GM21825 (cell line): ENCODE results near the gene EEF1A2.

ENCODE experiments used
- ATAC-seq: cut with Tn5 transposase; IDR thresholded peaks from one replicate; pipeline ENCODE4 v1.9.1; 2021; ENCODE audit warnings: mild to moderate bottlenecking, moderate library complexity; ENCODE audit not compliant: unreplicated experiment

EEF1A2 gene

DNA sequence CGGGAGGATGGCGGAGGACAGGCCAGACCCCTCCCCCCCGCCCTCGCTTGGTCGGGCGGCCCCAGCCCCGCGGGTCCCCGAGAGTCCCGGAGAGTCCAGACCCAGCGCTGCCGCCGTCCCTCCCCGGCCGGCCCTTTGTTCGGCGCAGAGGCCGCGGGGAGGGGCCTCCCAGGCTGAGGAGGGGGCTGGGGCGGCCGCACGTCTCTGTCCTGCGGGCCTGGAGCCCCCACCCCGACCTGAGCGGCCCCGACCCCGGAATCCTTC is 27.2 kb downstream of the EEF1A2 start:
- no peak for ATAC-seq

DNA sequence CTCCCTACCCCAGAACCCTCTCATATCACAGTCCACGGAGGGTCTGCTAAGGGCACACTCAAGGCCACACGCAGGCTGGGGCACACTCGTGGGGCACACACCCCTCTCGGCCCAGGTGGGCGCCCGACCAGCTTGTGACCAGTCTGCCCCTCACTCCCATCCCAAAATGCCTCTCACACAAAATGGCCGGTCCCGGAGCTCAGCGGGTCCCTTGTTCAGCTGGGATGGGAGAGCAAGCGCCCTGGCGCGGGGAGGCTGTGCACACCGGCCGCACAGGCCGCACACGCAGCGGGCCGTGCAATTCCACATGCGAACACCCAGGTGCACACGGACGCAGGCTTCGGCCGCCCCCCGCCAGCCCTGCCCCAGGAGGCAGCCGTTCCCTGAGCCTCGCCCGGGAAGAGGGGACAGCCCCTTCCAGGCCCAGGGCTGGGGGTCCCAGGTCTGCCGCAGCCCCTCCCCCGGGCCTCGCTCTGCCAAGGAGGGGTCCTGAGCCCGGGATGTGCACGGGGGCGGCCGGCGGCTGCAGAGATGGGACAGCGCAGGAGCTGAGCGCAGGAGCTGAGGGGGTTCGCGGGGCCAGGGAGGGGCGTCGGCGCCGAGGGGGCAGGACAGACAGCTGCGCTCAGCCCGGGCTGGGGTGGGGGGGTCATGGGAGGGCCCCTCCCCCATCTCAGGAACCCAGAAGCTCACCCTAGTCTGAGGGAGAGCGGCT is 27.7 kb downstream of the EEF1A2 start:
- no peak for ATAC-seq

DNA sequence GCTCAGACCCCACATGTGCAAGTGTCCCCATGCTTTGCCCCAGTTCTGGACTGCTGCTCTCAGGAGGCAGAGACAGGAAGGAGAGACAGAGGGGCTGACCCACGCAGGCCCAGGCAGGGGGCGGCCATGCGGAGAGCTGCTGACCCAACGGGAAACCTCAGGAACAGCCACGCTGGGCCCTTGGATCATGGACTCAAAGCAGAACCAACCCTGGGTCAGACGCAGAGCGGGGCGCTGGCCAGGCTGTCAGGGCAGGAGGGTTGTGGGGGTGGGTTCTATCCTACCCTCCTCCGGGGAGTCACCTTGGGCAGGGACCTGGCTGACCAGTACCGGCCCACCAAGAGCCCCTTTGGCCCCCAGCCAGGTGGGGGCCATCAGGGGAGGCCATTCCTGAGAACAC is 28.5 kb downstream of the EEF1A2 start:
- no peak for ATAC-seq

DNA sequence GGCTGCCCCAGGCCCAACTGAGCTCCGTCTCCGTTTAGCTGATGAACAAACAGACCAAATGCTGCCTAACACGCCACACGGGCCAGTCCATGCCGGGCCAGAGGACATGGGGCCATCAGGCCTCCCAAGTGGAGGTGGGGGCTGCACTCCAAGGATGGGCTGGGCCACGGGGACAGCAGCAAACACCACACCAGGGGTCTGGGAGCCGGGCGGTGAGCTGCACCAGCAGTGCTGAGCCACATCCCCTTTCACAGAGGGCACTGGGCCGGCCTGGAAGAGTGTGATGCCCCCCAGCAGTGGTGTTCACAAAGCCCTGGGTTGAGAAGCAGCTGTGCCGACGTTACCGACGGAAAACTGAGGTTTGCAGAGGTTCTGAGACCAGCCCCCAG is 29.2 kb downstream of the EEF1A2 start:
- no peak for ATAC-seq

DNA sequence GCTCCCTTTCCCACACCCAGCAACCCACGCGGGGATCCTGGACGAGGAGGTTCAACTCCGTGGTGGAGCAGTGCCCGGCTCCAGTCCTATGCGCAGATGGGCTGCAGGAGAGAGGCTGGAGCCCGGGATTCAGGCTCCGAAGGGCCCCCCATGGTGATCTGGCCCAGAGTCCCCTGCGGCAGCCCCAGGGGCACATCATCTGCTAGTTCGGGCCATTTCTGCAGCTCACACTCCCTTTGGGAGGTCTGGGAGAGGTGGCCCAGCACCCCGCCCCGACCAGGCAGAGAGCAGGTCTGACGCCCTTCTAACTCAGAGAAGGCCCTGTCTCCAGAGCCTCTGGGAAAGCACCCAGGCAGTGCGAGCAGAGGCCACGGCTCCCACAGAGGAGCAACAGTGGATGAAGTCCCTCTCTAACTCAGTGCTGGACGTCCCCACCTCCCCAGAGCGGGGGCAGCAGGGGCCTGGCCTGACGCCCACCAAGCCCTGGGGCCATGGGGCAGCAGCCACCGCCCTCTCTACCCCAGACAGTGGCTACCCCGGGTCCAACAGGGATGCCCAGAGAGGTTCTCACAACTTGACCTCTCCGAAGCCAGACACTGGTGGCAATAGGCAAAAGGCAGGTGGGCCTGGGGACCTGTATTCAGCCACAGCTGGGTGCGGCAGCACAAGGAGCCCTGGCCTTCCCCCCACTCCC is 29.7 kb downstream of the EEF1A2 start:
- ATAC-seq: no peak

DNA sequence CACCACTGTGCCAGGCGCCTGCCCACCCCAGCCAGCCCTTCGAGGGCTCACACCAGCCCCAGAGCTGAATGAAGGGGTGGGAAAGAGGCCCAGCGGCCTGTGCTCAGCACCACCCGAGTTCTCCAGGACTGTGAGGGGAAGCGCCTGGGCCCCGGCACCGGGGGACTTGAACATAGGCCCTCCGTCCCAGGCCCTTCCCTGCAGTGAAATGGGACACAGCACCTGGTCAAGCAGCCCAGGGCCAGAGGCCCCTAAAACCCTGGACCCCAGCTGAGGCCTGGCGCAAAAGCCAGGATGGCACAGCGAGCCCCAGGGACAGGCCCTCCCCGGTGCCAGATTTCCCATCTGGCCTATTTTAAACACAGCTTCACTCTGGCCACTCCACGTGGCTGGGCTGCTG is 30.5 kb downstream of the EEF1A2 start:
- ATAC-seq: no peak

DNA sequence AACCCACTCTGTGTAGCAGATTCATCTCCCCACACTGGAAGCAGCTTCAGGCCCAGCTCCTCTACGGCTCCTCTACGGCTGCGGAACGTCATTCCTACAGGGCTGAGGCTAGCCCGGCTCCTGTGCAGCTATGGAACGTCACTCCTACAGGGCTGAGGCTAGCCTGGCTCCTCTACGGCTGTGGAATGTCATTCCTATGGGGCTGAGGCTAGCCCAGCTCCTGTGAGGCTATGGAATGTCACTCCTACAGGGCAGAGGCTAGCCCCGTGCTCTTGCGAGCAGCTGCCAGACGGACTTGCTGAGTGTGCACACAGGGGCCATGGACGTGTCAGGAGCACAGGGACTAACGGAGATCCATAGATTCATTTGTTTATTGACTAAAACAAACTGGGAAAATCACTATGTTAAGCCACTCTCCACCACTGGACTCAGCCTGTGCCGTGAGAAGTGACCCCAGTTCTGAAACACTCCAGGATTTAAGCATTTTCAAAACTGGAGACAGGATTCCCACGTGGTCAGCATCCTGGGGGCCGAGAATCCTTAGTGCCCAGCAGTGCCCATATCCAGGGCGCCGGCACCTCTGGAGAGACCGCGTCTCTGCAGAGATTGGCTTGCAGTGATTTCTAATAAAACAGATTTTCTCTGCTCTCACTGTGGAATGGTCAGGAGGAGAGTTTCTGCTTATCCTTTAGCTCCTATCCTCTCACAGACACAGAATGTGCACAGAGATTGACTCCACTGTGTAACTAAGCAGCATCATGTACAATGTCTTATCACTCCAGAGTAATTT is 31.4 kb downstream of the EEF1A2 start:
- ATAC-seq: no peak

DNA sequence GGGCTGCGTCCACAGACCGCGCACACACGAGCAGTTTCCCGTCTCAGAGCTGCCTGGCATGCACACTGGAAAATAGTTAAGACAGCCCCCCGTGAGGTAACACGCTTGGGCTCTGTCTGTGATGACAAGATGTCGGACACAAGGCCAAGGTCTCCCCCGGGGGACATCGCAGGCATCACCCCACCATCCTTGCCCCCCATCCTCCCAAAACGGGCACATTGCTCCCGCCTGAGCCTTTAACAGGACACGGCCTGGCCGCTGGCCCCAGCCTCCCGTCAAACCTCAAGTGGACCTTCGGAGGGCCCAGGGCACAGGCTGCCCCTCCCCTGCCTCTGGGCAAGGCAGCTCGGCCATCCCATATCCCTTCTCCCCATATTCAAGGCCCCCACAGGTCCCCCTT is 32.0 kb downstream of the EEF1A2 start:
- ATAC-seq: no peak

DNA sequence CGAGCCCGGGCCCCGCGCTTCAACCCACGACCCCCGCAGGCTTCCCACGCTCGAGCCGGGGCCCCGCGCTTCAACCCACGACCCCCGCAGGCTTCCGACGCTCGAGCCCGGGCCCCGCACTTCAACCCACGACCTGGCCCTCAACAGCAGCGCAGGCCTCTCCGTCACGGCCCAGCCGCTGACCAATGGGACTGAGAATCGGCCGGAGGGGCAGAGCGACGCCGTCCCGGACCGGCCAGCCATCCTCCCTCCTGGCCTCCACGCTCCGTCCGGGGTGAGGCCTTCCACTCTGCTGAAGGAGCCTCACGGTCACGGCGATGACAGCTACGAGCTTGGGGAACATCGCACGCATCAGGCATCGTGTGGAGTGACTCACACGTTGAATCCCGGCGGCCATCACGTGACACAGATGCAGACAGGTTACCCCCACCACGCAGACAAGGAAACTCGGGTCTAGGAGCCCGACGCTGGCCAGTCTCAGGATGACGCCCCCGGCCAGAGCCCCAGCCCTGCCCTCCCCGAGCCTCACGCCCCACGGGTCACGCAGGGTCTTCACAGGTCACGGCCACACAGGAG is 32.5 kb downstream of the EEF1A2 start:
- ATAC-seq: no peak

DNA sequence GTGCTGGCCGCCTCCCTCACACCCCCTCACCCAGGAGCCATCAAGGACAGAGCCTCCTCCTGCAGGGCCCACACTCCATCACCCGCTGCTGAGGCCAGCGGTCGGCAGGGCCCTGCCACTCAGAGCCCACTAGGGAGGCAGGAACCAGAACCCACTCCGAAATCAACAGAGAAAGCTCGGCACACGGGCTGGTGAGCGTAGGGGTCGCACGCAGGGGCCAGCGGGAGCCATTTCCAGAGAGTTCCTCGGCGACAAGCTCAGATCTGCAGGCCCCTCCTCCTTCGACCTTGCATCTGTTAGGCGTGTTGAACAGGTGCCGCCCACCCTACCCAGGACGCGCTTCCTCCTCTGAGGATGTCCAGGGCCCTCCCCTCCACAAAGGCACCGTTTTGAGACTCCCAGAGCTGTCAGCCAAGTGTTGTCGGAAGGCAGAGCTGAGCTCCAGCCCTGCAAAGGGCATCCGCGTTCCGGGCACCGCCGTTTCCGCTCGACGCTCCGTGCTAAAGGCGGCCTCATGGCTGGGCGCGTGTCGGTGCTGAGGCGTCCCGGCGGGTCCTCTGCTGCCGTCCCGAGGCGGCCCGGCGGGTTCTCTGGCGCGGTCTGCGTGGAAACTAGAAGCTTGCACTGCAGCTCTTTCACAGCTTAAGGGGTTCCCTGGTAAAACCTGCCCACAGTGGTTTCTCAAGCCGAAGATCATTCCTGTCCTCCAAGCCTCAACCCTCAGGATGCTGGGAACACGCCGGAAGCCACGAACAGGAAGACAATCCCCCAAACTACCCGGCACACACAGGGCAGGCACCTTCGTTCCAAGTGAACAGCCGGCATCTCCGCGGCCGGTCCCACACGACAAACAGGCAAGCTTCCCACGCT is 33.3 kb downstream of the EEF1A2 start:
- ATAC-seq: no peak

DNA sequence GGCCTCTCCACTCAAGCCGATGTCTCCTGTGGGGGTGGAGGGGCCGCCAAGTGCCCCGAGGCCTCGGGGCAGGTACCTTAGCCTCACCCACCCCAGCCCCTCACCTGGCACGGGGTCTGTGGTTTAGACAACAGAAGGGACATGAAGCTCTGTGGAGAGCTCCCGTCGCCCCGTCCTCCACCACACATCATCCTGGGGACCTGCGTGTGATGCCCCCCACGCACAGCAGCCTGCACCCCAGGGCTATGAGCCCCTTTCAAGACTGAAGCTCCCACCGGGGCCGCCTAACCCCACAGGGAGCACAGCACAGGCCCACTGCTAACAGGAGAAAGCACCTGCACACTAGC is 34.6 kb downstream of the EEF1A2 start:
- no peak for ATAC-seq

DNA sequence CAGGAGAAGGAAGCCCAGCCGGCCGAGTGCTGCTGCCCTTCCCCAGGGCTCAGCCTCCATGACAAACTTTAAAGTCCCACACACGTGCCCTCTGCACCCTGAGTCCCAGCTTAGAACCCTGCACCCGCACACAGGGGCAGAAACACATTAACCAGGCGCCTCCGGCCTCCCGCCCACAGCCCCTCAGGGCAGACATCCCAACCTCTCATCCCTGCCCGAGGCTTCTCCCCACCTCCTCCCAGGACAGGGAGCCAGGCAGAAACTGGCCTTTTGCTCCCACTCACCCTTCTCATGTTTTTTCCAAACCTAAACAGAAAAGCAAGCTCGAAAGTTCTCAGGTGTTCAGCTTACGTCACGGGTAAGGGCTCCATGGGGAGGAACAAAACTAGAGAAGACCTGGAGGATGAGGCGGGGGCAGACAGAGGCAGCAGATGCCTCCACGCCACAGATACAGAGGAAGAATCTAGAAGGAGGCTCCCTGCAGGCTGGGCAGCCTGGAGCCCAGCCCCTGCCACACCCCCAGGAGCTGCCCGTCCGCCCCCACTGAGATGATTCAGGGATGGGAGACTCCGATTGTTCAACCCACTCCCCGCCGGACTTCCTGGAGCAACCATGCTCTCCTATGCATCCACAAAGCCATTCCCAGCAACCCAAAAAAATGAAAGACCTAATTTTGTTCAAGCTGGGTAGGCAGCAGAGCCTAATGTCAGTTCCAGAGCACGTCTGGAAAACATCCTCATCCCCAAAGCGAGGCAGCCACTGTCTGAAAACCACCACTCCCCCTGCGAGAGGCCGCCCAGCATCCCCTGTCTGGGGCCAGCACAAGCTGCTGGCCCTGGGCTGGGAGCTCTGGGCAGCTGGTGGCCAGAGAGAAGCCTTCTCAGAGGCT is 35.2 kb downstream of the EEF1A2 start:
- no peak for ATAC-seq

DNA sequence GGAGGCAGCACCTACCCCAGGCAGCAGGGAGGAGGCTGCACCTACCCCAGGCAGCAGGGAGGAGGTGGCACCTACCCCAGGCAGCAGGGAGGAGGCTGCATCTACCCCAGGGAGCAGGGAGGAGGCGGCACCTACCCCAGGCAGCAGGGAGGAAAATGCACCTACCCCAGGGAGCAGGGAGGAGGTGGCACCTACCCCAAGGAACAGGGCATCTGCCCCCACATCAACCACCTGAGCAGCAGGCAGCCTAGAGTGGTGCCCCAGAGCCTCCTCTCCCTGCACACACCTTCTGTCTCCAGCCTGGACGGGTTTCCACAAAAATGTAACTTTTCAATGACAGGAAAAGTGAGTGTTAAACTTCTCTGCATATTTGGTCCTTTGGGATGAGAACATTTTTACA is 36.6 kb downstream of the EEF1A2 start:
- ATAC-seq: no peak

DNA sequence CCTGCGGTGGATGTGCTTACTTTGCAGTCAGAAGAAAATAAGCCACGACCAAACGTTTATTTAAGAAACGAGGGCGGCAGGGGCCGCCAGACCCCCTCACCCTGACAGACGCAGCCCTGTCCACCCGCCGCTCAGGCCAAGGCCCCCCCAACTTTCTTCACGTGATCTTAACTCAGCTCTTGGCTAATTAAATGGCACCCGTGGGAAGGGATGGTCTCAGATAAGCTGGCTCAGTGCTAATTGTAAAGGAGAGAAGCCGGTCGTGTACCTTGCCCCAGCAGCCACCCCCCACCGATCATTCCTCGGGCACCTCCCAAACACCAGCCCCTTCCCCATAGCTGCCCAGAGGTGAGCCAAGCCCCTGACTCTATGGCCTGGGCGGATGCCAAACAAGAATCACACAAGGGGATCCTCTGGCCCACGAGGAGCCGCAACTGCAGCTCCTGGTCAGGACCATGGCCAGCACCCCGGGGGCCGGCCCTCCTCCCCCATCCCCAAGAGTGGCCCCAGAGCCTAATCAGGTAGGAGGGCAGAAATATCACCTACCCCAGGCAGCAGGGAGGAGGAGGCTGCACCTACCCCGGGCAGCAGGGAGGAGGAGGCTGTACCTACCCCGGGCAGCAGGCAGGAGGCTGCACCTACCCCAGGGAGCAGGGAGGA is 37.6 kb downstream of the EEF1A2 start:
- no peak for ATAC-seq

DNA sequence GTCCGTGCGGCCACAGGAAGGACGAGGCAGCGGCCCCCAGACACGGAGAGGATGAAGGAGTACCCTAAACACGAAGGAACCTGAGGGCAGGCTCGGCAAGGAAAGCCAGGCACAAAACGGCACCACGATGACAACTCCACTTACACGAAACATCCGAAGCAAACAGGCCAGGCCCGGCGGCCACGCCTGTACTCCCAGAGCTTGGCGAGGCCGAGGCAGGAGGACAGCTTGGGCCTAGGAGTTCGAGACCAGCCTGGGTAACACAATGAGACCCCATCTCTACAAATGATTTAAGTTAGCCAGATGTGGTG is 39.9 kb downstream of the EEF1A2 start:
- no peak for ATAC-seq

DNA sequence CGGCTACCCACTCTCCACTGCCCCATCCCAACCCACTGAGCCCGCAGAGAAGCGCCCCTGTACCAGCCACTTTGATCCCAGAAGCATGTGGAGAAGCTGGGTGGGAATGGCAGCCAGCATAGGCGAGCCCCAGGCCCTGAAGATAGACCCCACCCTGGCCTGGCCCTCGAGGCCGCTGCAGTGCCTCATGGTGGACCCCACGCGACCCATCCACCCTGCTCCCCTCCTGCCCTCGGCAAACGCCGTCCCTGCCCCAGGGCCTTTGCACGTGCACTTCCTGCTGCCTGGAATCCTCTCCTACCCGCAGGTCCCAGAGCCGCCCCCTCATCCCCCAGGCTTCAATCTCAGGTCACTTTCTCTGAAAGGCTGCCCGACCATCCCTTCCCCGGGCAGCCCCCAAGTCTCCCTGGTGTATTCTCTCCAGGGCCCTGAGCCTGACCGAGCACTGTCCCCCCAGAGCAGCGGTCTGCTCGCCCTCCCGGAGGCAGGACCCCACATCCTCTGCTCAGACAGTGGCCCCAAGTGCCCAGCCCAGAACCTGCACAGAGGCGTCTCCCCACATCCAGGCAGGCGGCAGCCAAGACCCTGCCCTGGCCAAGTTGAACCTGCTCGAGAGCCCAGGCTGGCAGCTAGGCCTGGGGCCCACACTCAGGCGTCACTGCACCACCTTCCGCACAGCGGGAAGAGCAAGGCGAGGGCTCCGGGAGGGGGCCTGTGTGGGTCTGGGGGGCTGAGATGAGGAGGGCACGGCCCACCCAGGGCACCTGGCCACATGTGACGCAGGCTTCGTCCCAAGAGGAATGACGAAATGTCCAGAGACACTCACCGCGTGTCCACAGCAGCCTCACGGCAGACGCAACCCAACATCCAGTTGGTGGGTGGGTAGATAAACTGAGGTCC is 40.5 kb downstream of the EEF1A2 start:
- no peak for ATAC-seq

DNA sequence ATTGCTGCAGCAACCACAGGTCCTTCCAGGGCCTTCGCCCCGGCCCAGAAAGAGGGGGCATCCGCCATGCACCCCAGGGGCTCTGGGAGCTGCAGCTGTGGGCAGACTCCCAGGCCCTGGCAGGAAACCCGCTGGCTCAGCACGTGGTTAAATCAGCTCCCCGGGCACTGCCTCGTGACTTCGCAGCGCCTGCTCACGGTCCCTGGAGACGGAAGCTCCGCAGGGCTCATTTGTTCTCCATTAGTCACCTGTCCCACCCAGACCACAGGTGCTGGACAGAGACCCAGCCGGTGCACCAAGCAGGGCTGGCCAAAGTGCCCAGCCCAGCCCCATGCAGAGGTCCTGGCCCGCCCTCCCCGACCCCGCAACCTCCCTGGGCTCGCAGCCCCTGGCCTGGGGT is 41.1 kb downstream of the EEF1A2 start:
- ATAC-seq: no peak

DNA sequence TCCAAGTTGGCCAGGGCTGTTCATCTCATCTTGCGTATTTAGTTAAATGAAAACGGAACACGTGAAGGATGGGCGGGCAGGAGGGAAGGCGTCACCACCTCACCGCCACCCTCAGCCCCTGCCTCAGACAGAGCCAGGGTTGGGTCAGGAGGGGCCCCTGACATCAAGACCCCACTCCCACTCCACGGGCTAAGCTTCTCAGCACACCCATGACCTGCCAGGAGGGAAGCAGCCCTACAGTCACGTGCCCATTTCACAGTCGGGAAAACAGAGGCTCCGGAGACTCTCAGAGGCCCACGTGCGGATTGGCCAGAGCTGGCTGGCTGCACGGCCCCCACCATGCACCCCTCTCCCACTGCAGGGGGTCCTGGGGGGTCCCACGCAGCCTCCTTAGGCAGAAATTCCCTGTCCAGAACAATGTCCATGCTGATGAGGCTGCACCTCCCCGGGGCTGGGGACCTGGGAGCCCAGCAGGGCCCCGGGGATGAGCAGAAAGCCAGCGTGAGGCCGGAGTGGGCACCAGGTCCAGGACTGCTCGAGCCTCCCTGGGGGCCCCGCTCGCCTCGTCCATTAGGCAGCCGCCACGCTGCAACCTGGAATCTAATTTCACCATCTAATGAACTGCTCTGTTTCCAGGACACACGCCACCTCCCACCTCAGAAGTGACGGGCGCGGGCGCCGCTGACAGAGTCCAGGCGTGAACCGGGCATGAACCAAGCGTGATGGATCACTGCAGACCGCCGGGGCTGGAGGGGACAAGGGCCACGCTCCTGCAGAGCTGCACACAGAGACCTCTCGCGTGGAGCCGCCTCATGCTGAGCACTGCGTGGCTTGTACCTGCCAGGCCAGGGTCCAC is 42.2 kb downstream of the EEF1A2 start:
- no peak for ATAC-seq
